Measurements from ENCODE around the gene VSTM2L. TPM values are rescaled to one million over a fixed set of nuclear protein-coding genes. Genes with fewer than 3 reads are reported as not detected.

Gene VSTM2L
- total and polyA plus RNA-seq, 2 of the 13 experiments (the other 11 are each of a cell fraction or from before 2014, with no cell fraction given), result not detected

- TF ChIP-seq ZFYVE20 (CRISPR knock-in tag; IDR thresholded peaks at IDR 0.05; ENCODE audit: borderline replicate concordance, low read depth) (no peak), PLSCR1 (CRISPR knock-in tag; IDR thresholded peaks at IDR 0.05; ENCODE audit: borderline replicate concordance) (no peak), ATF6 (CRISPR knock-in tag; conservative IDR thresholded peaks at IDR 0.05) (no peak), HCFC1 (IDR thresholded peaks at IDR 0.05; ENCODE audit: low read depth, low read length) (no peak), AKNA (CRISPR knock-in tag; IDR thresholded peaks at IDR 0.05; ENCODE audit: borderline replicate concordance) (no peak), ZNF891 (CRISPR knock-in tag; IDR thresholded peaks at IDR 0.05) (no peak), NCOR1 (IDR thresholded peaks at IDR 0.05; ENCODE audit: borderline replicate concordance, low read length) (no peak), IRF2 (CRISPR knock-in tag; IDR thresholded peaks at IDR 0.05) (no peak), DR1 (CRISPR knock-in tag; IDR thresholded peaks at IDR 0.05) (no peak), POLR2AphosphoS5 (IDR thresholded peaks at IDR 0.05; ENCODE audit: low read depth, low read length) (no peak), YEATS4 (CRISPR knock-in tag; IDR thresholded peaks at IDR 0.05; ENCODE audit: borderline replicate concordance) (no peak), PHF20 (CRISPR knock-in tag; IDR thresholded peaks at IDR 0.05) (no peak), GATAD2A (CRISPR knock-in tag; IDR thresholded peaks at IDR 0.05) (no peak), PAF1 (CRISPR knock-in tag; IDR thresholded peaks at IDR 0.05) (no peak), RBM22 (optimal IDR thresholded peaks at IDR 0.05; ENCODE audit: low read length) (no peak), ZBTB33 (CRISPR knock-in tag; IDR thresholded peaks at IDR 0.05) (peak; percentile 83), DDIT3 (CRISPR knock-in tag; IDR thresholded peaks at IDR 0.05) (no peak), NPAS2 (CRISPR knock-in tag; IDR thresholded peaks at IDR 0.05; ENCODE audit: borderline replicate concordance) (no peak), FOSL2 (CRISPR knock-in tag; IDR thresholded peaks at IDR 0.05) (no peak)
Observed at GRCh38 chr20:37901654-37902503, 1.0 kb upstream of the VSTM2L start (continued).

Measured in HepG2 (cell line).